Measurements from ENCODE around the gene SLX9.
"Not testable (repeated sequence)": the region's sequence is repeated elsewhere in the genome, so short reads cannot be mapped to it uniquely, and the experiment has no call there.

GRCh38 chr21:44928500-44929241 lies 11.2 kb upstream of the SLX9 start:
- not testable (repeated sequence) for TF ChIP-seq CTCF, POLR2A, EP300 (IDR thresholded peaks at IDR 0.05)

Data from sigmoid colon (tissue), 4 donors.